ENCODE measurements around the gene FAM149B1. TPM values are rescaled to one million over a fixed set of nuclear protein-coding genes. Genes with fewer than 3 reads are reported as not detected.

FAM149B1 gene
- polyA plus RNA-seq, 1 donor from 2014 or later: 53.5 TPM

DNA sequence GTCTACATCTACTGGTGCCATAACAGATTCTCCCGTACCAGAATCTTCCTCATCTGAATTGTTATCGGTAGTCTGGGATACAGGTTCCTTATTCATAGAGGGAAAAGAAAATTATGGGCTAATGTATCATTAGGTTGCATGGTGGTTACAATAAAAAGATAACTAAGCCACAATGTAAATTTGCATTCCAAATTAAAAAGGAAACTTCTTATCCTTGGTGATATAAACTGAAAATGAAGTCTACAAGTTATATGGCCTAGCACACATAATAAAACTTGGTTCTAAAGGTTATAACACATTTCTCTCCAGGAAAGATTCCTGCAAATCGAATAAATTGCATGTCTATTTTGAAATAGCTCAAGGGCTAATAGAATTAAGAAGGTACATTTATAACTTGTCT lies 33.2 kb upstream of the FAM149B1 start:
- Histone ChIP-seq H3K4me2 (ENCODE audit: low read length) (no peak overlapping the region), H3F3A (ENCODE audit: insufficient read depth, low read length, poor library complexity, severe bottlenecking) (no peaks in the 10 kb centered on the region), H3K36me3 (ENCODE audit: insufficient read depth, low read length) (peaks cover 17% of the 10 kb centered on the region), H3K9me3 (ENCODE audit: low read length) (no peaks in the 10 kb centered on the region), H3K9me2 (ENCODE audit: insufficient read depth, low read length) (no peaks in the 10 kb centered on the region), H2AFZ (ENCODE audit: low read depth, low read length) (no peak overlapping the region), H3K4me3 (ENCODE audit: low read length) (no peak overlapping the region), H3K27ac (ENCODE audit: low read length) (no peak overlapping the region), H3K79me2 (replicated peaks; ENCODE audit: insufficient read depth, low read length) (no peaks in the 10 kb centered on the region), H4K20me1 (ENCODE audit: insufficient read depth) (no peaks in the 10 kb centered on the region), H3K9ac (ENCODE audit: low read length) (no peak overlapping the region), H3K27me3 (ENCODE audit: insufficient read depth, low read depth, low read length) (no peaks in the 10 kb centered on the region)
- TF ChIP-seq EP300 (conservative IDR thresholded peaks at IDR 0.05; ENCODE audit: poor library complexity, severe bottlenecking) (no peak), TAF1 (IDR thresholded peaks at IDR 0.05; ENCODE audit: low read depth) (no peak), MXI1 (conservative IDR thresholded peaks at IDR 0.05; ENCODE audit: poor library complexity, severe bottlenecking) (no peak), EZH2 (IDR thresholded peaks at IDR 0.05; ENCODE audit: borderline replicate concordance, insufficient read depth, low read length, poor library complexity, severe bottlenecking) (no peak), SMC3 (conservative IDR thresholded peaks at IDR 0.05; ENCODE audit: poor library complexity) (no peak), REST (IDR thresholded peaks at IDR 0.05; ENCODE audit: borderline replicate concordance) (no peak), RAD21 (conservative IDR thresholded peaks at IDR 0.05) (no peak), CTCF (IDR thresholded peaks at IDR 0.05; ENCODE audit: poor library complexity, severe bottlenecking) (no peak), POLR2AphosphoS5 (IDR thresholded peaks at IDR 0.05) (no peak)

GRCh38 chr10:73136627-73137026 lies 31.3 kb upstream of the FAM149B1 start:
- Histone ChIP-seq H3K27me3 (ENCODE audit: insufficient read depth, low read depth, low read length) (no peaks in the 10 kb centered on the region), H3K9me3 (ENCODE audit: low read length) (no peaks in the 10 kb centered on the region)
- no peak for TF ChIP-seq REST (IDR thresholded peaks at IDR 0.05; ENCODE audit: borderline replicate concordance)
- TF ChIP-seq CTCF (IDR thresholded peaks at IDR 0.05; ENCODE audit: poor library complexity, severe bottlenecking): no peak
- TF ChIP-seq MXI1 (conservative IDR thresholded peaks at IDR 0.05; ENCODE audit: poor library complexity, severe bottlenecking): no peak
- no peak for TF ChIP-seq POLR2AphosphoS5 (IDR thresholded peaks at IDR 0.05)
- TF ChIP-seq TAF1 (IDR thresholded peaks at IDR 0.05; ENCODE audit: low read depth): no peak
- TF ChIP-seq SMC3 (conservative IDR thresholded peaks at IDR 0.05; ENCODE audit: poor library complexity): no peak
- no peak for TF ChIP-seq EP300 (conservative IDR thresholded peaks at IDR 0.05; ENCODE audit: poor library complexity, severe bottlenecking)
- no peak for TF ChIP-seq RAD21 (conservative IDR thresholded peaks at IDR 0.05)
- TF ChIP-seq EZH2 (IDR thresholded peaks at IDR 0.05; ENCODE audit: borderline replicate concordance, insufficient read depth, low read length, poor library complexity, severe bottlenecking): no peak

More at GRCh38 chr10:73136627-73137026, 31.3 kb upstream of the FAM149B1 start:
- Histone ChIP-seq H3K79me2 (replicated peaks; ENCODE audit: insufficient read depth, low read length) (no peaks in the 10 kb centered on the region), H3K27ac (ENCODE audit: low read length) (no peak overlapping the region), H4K20me1 (ENCODE audit: insufficient read depth) (no peaks in the 10 kb centered on the region), H3K4me2 (ENCODE audit: low read length) (no peak overlapping the region), H3K9ac (ENCODE audit: low read length) (no peak overlapping the region), H2AFZ (ENCODE audit: low read depth, low read length) (no peak overlapping the region), H3K36me3 (ENCODE audit: insufficient read depth, low read length) (peaks cover 12% of the 10 kb centered on the region), H3F3A (ENCODE audit: insufficient read depth, low read length, poor library complexity, severe bottlenecking) (no peaks in the 10 kb centered on the region), H3K9me2 (ENCODE audit: insufficient read depth, low read length) (no peaks in the 10 kb centered on the region), H3K4me3 (ENCODE audit: low read length) (no peak overlapping the region)

Data from neural cell (in vitro differentiated cells).